Hypothalamus (tissue), 51 donors: ENCODE measurements around the gene OR1S1.
"Not testable (repeated sequence)": the region's sequence is repeated elsewhere in the genome, so short reads cannot be mapped to it uniquely, and the experiment has no call there.

ENCODE experiments used
- DNase-seq, 51 donors: peaks; one replicate each; lab custom pipeline; 2025; lab: John Stamatoyannopoulos, UW

OR1S1 gene

GRCh38 chr11:58212420-58212819 is at the start of gene OR1S1:
Gene OR1S1, plus strand, starts transcription at chr11:58212720.
- DNase-seq: not testable (repeated sequence)

- DNase-seq: no peak
Measured at GRCh38 chr11:58164389-58164788, 48.1 kb upstream of the OR1S1 start.

- no peak for DNase-seq
Measured at GRCh38 chr11:58164990-58165389, 47.5 kb upstream of the OR1S1 start.

GRCh38 chr11:58165504-58166106 is 46.9 kb upstream of the OR1S1 start:
- no peak for DNase-seq

GRCh38 chr11:58177409-58178054 is 35.0 kb upstream of the OR1S1 start:
- DNase-seq: no peak

DNA sequence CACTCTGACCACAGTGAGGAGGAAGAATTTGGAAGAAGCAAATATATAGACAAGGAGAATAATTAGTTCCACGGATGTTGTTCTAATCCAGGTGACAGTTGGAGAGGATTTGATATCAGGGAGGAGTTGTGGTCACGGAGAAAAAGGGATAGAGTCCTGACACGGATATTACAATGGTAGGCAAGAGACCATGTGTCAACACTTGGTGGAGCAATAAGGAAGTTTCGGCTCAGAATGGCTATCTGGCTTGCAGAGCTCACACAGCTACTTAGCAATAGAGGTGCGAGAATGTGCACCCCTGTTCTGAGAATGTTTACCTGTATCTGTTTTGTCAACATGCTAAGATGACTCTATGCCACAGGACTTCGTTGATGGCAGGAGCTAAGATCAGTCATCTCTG is 34.1 kb upstream of the OR1S1 start:
- DNase-seq: no peak

DNA sequence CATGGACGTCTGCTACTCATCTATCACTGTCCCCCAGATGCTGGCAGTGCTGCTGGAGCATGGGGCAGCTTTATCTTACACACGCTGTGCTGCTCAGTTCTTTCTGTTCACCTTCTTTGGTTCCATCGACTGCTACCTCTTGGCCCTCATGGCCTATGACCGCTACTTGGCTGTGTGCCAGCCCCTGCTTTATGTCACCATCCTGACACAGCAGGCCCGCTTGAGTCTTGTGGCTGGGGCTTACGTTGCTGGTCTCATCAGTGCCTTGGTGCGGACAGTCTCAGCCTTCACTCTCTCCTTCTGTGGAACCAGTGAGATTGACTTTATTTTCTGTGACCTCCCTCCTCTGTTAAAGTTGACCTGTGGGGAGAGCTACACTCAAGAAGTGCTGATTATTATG is 32.9 kb upstream of the OR1S1 start:
- no peak for DNase-seq

DNA sequence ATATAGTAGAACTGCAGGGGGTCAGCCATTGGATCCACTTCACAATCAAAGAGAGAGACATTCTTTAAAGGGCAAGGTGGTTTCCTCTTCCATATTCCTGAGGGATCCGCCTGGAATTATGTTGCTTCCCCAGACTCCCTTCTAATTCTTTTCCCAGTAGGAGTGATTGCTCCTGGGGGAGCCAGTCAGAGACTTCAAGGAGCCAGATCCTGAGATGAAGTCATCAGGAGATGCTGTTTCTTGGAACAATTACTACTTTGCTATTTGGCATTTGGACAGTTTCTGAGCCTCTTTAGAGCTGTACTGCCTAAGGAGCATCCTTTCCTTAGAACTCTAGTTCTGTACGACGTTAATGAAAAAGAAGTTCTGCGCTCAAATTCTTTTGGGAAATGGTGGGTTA is 25.6 kb upstream of the OR1S1 start:
- no peak for DNase-seq

- DNase-seq: no peak
Measured at GRCh38 chr11:58188770-58189169, 23.8 kb upstream of the OR1S1 start, which contains the start of gene OR9Q2. Gene OR9Q2, plus strand, starts transcription at chr11:58189070. Its CDS starts 1,421 bp downstream, at chr11:58190491.

DNA sequence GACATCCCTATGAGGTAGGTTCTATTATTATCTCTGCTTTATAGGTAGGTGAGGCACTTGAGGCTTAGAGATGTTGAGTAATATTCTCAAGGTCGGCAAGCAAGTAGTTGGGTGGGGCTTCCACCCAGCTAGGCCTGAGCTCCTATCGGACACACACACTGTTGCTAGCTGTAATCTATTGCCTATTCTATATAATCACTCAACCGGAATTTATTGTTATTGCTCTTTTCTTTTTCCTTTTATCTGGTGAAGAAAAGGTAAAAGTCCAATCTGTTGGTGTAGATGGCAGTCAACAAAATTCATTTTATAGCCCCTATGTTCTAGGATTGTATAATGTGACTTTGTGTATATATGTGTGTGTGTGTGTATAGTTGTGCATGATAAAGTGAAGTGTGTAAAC is 20.3 kb upstream of the OR1S1 start:
- DNase-seq: no peak

- DNase-seq: no peak
Measured at GRCh38 chr11:58193391-58193790, 19.1 kb upstream of the OR1S1 start.

- DNase-seq: no peak
Measured at GRCh38 chr11:58195939-58196338, 16.6 kb upstream of the OR1S1 start.

GRCh38 chr11:58199271-58199670 is 13.2 kb upstream of the OR1S1 start:
- no peak for DNase-seq

DNA sequence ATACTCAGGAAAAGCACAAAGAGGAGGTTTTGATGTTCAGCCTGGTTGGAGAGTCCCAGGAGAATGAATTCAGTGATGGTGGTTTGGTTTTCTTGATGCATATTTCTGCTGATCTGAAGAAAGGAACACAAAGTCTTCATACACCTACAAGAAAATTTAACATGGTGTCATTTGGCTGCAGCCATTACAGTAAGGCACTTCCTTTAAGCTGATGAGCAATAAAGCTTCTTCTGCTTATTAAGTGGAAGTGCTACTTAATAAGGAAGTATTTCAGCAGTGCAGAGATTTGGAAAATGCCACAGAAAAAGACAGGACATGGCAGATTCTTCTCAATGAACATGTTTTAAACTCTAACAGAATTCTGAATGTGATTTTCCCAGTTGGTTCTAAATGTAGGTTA is 8.5 kb upstream of the OR1S1 start, which contains the start of gene OR1S2:
TSS of gene OR1S2 (minus strand) at position 101 of the 400 bp plus-strand sequence. CDS start at position 101, 0 bp downstream.
- no peak for DNase-seq

DNA sequence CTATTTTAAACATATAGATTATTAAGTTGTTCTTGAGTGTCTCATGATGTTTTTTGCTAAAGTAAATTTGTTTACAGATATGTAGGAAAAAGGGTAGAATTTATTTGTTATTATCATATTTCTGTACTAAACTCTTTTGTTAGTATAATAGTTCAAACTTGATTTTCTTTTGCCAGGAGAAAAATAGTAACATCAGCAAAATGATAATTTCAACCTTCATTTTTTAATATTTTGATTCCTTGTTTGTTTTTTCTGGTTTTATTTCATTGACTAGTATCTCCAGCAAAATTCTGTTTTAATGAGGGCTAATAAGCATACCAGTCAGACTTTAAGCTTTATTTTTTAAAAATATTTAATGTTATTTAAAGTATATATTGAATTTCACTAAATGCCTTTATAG is 4.0 kb downstream of the OR1S1 start:
- no peak for DNase-seq

- no peak for DNase-seq
Measured at GRCh38 chr11:58222721-58223120, 10.2 kb downstream of the OR1S1 start.

DNA sequence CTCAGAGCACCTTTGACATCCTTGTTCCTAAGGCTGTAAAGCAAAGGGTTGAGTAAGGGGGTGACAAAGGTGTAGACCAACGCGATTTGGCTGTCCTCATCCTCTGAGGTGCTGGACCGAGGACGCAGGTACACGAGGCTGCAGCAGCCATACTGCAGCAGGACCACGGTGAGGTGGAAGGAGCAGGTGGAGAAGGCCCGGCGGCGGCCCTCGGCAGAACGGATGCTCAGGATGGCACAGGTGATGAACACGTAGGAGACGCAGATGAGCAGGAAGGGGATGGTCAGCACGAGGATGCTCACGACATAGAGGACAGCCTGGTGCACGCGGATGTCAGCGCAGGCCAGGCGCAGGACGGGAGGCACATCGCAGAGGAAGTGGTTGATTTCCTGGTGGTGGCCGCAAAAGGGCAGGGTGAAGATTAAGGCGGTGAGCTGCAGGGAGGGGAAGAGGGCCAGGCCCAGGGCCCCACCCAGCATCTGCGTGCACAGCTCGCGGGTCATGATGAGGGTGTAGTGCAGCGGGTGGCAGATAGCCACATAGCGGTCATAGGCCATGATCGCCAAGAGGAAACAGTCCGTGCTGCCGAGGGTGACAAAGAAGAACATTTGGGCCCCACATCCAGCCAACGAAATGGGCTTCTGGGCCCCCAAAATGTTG is 15.6 kb downstream of the OR1S1 start:
- DNase-seq: no peak

DNA sequence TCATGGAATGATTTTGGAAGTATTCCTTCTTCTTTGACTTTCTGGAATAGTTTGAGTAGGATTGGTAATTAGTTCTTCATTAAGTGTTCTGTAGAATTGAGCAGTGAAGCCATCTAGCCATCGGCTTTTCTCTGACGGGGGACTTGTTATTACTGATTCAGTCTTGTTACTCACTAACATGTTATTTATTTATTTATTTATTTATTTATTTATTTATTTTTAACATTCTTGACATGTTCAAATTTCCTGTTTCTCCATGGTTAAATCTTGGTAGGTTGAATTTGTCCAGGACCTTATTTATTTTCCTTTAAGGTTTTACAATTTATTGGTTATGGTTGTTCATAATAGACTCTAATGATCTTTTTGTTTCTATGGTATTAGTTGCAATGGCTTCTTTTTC is 31.4 kb downstream of the OR1S1 start:
- DNase-seq: no peak

GRCh38 chr11:58254936-58255335 is 42.4 kb downstream of the OR1S1 start:
- DNase-seq: no peak

DNA sequence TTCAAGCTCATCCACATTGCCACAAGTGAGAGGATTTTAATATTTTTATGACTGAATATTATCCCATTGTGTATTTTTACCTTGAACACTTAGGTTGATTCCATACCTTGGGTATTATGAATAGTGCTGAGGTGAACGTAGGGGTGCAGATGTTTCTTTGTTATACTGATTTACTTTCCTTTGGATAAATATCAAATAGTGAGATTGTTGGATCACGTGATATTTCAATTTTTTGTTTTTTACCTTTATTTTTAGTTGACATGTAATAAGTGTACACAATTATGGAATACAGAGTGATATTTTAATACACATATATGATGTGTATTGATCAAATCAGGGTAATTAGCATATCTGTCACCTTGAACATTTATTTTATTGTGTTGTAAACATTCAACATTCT is 47.5 kb downstream of the OR1S1 start:
- no peak for DNase-seq
